ENCODE data around the gene S100B.
A peak's percentile ranks its signal among the peaks of the same experiment; 100 is the strongest.

Gene S100B

DNA sequence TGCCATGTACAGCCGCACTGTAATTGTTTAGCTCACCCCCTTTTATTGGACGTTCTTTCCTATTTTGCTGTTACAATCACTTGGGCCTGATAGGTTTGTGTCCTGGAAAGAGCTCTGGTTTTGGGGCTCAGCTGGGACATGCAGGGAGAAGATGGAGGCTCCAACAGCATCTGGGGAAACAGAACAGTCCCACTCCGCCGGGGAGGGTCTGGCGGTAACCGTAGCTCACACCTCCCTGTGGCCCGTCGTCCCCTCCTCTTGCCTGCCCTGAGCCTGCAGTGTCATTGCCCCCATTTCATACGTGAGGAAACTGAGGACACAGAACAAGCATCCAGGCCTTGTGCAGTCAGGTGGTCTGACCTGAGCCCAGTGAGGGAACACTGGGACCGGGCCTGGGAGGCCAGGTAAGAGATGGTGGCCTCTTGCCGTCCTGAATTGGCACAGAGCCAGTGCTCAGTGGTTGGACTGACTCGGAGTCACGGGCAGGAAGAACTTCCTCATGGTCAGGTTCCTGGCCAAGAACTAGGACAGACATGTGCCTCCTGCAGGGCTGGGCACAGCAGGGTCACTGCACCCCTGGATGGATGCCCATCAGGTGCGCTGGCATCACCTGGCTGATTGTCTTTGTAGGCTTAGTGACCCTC is 41.8 kb downstream of the S100B start:
- no peak for DNase-seq (ENCODE audit: low spot score)
- TF ChIP-seq, protein P1, sequence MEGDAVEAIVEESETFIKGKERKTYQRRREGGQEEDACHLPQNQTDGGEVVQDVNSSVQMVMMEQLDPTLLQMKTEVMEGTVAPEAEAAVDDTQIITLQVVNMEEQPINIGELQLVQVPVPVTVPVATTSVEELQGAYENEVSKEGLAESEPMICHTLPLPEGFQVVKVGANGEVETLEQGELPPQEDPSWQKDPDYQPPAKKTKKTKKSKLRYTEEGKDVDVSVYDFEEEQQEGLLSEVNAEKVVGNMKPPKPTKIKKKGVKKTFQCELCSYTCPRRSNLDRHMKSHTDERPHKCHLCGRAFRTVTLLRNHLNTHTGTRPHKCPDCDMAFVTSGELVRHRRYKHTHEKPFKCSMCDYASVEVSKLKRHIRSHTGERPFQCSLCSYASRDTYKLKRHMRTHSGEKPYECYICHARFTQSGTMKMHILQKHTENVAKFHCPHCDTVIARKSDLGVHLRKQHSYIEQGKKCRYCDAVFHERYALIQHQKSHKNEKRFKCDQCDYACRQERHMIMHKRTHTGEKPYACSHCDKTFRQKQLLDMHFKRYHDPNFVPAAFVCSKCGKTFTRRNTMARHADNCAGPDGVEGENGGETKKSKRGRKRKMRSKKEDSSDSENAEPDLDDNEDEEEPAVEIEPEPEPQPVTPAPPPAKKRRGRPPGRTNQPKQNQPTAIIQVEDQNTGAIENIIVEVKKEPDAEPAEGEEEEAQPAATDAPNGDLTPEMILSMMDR (IDR thresholded peaks at IDR 0.05; ENCODE audit: borderline replicate concordance, control extremely low read depth, extremely low read depth, insufficient read depth, missing control alignments): no peak

DNA sequence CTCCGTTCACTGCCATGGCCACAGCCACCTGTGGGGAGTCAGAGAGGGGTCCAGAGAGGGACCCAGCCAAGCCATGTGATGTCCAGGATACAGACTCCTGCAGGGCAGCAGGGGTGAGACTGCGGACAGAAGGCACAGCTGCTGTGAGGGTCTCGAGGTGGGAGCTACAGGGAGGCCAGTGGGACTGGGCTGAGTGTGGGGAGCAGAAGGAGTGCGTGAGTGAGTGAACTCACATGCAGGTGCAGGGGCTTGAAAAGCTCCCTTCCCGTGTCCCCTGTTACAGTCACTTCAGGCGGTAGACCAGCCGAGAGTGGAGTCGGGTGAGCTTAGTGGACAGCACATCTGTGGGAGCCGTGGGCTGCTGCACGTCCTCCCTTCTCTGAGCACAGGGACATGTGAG is 42.4 kb downstream of the S100B start:
- no peak for DNase-seq (ENCODE audit: low spot score)
- TF ChIP-seq, protein P1 (IDR thresholded peaks at IDR 0.05; ENCODE audit: borderline replicate concordance, control extremely low read depth, extremely low read depth, insufficient read depth, missing control alignments): no peak
- in situ Hi-C loops (cut with MboI; ENCODE audit: low sequenced_read_pairs, unreplicated experiment): no loop called here

More for the DNA sequence above, 41.8 kb downstream of the S100B start:
- in situ Hi-C loops (cut with MboI; ENCODE audit: low sequenced_read_pairs, unreplicated experiment): no loop called here

DNA sequence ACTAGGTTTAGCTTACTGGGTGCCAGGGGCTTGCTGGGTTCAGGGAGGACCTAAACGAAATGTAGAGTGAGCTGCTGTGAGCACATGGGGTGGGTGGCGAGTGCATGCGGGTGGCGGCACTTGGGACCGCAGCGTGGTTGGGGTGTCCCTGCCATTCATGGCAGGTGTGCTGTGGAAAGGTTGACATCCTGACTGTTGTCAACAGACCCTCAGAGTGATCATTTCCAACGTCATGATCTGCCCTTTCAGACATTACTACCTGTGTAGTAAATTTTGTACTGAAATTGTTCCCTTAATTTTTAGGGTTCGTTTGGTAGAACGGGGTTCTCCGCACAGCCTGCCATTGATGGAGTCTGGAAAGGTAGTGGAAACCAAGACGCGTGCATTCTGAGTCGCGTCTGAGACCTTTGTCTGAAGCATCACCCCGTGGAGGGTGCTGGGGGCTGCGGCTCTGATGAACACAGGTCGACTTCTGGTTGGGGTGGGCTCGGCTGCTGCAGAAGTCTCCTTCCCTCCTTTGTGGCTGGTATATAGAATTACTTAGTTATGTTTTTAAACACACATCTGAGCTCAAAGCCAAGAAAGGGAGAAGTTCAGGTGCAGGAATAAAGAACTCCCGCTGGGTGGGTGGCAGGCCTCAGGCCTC is 43.3 kb downstream of the S100B start:
- in situ Hi-C loops (cut with MboI; ENCODE audit: low sequenced_read_pairs, unreplicated experiment): no loop called here
- TF ChIP-seq, protein P1 (IDR thresholded peaks at IDR 0.05; ENCODE audit: borderline replicate concordance, control extremely low read depth, extremely low read depth, insufficient read depth, missing control alignments): no peak
- no peak for DNase-seq (ENCODE audit: low spot score)

DNA sequence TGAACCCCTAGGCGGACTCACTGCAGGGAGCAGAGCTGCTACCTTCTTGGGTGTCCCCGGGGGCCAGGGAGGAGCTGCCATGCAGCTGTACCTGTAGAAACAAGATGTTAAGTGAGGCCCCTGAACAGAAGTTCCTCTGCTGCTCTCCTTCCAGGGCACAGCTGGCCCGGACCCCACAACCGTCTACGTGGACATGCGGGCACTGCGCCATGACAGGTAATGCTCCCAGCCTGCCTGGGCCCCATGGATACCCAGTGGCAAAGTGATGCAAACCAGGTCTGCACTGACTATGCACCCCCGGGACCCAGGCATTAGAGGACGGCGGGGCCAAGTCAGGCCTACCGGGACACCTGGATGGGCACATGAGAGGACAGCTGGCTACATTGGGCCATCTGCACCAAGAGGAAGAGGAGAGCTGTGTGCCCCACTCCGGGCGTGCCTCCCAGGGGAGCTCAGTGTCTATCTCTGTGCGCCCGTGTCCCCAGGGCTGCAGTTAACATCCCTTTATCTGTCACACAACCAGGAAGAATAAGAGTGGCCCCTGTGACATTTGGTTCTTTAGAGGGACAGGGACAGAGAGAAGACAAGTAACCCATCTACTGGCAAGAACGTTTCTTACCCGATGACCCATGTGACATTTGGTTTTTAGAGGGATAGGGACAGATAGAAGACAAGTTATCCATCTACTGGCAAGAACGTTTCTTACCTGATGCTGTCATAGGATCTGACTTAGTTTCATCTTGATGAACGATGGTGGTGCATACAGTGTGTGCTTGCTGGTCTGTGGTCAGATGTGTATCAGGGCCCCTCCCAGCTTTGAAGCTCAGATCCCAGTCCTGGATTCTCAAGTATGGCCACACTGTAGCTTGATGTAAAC is 44.1 kb downstream of the S100B start:
- TF ChIP-seq, protein P1 (IDR thresholded peaks at IDR 0.05; ENCODE audit: borderline replicate concordance, control extremely low read depth, extremely low read depth, insufficient read depth, missing control alignments): no peak
- in situ Hi-C loops (cut with MboI; ENCODE audit: low sequenced_read_pairs, unreplicated experiment): no loop called here
- no peak for DNase-seq (ENCODE audit: low spot score)

DNA sequence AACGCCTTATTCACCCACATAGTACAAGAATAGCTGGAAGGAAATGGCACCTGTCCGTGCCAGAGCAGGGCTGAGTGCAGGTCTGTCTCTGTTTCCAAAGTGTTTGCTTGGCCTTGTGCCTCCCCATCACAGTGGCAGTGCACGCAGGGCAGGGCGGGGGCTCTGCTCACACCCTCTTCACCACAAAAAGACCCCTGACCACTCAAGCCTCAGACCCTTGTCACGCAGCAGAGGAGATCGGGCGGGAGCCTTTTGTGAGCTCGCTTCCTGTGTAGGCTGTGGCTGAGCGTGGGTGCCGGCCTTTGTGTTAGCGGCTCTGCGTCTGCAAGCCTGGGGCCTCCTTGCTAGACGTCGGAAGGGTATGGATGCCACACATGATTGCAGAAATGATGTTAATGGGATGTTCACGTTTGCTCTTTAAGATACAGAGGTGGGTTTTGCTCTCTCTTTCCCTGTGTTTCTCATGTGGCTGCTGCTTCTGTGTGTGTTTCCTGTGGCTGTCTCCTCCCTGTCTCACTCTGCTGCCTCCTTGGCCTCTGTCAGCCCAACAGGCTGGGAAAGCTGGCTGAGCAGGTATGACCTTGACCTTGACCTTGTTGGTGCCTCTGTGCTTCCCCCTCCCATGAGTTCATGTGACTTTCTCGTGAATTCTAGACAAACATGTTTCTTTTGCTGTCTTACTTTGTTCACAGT is 45.4 kb downstream of the S100B start:
- in situ Hi-C loops (cut with MboI; ENCODE audit: low sequenced_read_pairs, unreplicated experiment): no loop called here
- peak; percentile 76 for DNase-seq (ENCODE audit: low spot score)
- TF ChIP-seq, protein P1 (IDR thresholded peaks at IDR 0.05; ENCODE audit: borderline replicate concordance, control extremely low read depth, extremely low read depth, insufficient read depth, missing control alignments): no peak

DNA sequence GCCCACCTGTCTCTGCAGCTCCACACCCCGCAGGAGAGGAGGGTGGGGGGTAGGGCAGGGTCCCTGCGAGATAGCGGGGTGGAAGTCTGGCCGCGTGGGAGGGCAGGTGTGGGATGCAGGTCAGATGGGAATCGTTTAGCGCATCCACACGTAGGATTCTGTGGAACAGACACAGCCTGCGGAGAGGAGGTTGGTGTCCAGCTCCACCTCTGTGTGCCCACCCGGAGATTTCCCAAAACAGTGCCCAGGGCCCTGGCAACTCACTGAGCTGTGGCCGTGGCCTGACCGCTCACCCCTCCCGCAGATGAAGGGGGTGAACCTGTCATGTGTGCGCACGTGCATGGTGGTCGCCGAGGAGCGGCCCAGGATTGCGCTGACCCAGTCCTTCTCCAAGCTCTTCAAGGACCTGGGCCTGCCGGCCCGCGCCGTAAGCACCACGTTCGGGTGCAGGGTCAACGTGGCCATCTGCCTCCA is 46.9 kb downstream of the S100B start:
- in situ Hi-C loops (cut with MboI; ENCODE audit: low sequenced_read_pairs, unreplicated experiment): no loop called here
- DNase-seq (ENCODE audit: low spot score): no peak
- TF ChIP-seq, protein P1 (IDR thresholded peaks at IDR 0.05; ENCODE audit: borderline replicate concordance, control extremely low read depth, extremely low read depth, insufficient read depth, missing control alignments): no peak

Measured in GM13976 (cell line).